Endodermal cell (in vitro differentiated cells): ENCODE data around the gene CFAP69. TPM values are rescaled to one million over a fixed set of nuclear protein-coding genes. Genes with fewer than 3 reads are reported as not detected.

ENCODE experiments used
- DNase-seq: peaks from one replicate; pipeline ENCODE4 v3.0.0-alpha.2; 2017
- H3K27ac ChIP-seq: 2 replicates; pipeline ENCODE4 v1.5.1; 2013; ENCODE audit warnings: mild to moderate bottlenecking, low read depth, low read length, moderate library complexity
- H3K27me3 ChIP-seq: 2 replicates; pipeline ENCODE4 v1.6.1; 2013; ENCODE audit warnings: mild to moderate bottlenecking, low read length, moderate library complexity; ENCODE audit not compliant: insufficient read depth, control insufficient read depth, poor library complexity, severe bottlenecking
- H3K36me3 ChIP-seq: 2 replicates; pipeline ENCODE4 v1.7.0; 2013; ENCODE audit warnings: mild to moderate bottlenecking, low read length, moderate library complexity; ENCODE audit not compliant: control insufficient read depth, insufficient read depth
- H3K4me1 ChIP-seq: one replicate; pipeline ENCODE4 v1.7.0; 2013; ENCODE audit warnings: low read length; ENCODE audit not compliant: control insufficient read depth, insufficient read depth
- H3K4me3 ChIP-seq: 2 replicates; pipeline ENCODE4 v1.5.1; 2013; ENCODE audit warnings: mild to moderate bottlenecking, low read length, moderate library complexity
- H3K9ac ChIP-seq: 2 replicates; pipeline ENCODE4 v1.6.1; 2013; ENCODE audit warnings: mild to moderate bottlenecking, low read length, moderate library complexity; ENCODE audit not compliant: poor library complexity, severe bottlenecking; ENCODE audit errors: extremely low read depth
- H3K9me3 ChIP-seq: 2 replicates; pipeline ENCODE4 v1.6.1; 2013; ENCODE audit warnings: mild to moderate bottlenecking, low read length, moderate library complexity; ENCODE audit not compliant: control insufficient read depth
- H3K27ac Mint-ChIP-seq: 2 replicates; pipeline ENCODE4 v1.8.0; 2020; ENCODE audit warnings: mixed read lengths
- H3K27me3 Mint-ChIP-seq: 2 replicates; pipeline ENCODE4 v1.8.0; 2021; ENCODE audit warnings: mild to moderate bottlenecking, mixed read lengths; ENCODE audit not compliant: insufficient read depth
- H3K36me3 Mint-ChIP-seq: 2 replicates; pipeline ENCODE4 v1.8.0; 2020; ENCODE audit warnings: low read depth, mixed read lengths
- H3K4me1 Mint-ChIP-seq: 2 replicates; pipeline ENCODE4 v1.8.0; 2020; ENCODE audit warnings: mixed read lengths
- H3K4me3 Mint-ChIP-seq: 2 replicates; pipeline ENCODE4 v1.8.0; 2020; ENCODE audit warnings: mild to moderate bottlenecking, moderate library complexity, mixed read lengths
- H3K9me3 Mint-ChIP-seq: 2 replicates; pipeline ENCODE4 v1.8.0; 2020; ENCODE audit warnings: mild to moderate bottlenecking, mixed read lengths
- CTCF ChIP-seq: fragments of 200-600 bp; sonication (generic); conservative IDR thresholded peaks from 2 replicates; pipeline ENCODE4 v1.5.0; 2021; ENCODE audit warnings: antibody characterized with exemption, mild to moderate bottlenecking
- WGBS, 2 experiments: methylation state at CpG; one replicate each; pipeline versions ENCODE4 v1.1.5 to v1.1.7; 2013; ENCODE audit warnings: missing lambda C conversion rate in 2 of 2, mixed read lengths in 1 of 2; ENCODE audit not compliant: insufficient coverage in 1 of 2, insufficient read length in 1 of 2; 5-methylcytosine and 5-hydroxymethylcytosine counted together
- total RNA-seq, 2 donors: library from RNA; stranded (reverse); fragmentation: NEBNext Ultra II Directional in 1 of 2; extraction: Animal tissue kit (Norgen Biotek cat#: 25700) in 1 of 2; gene quantifications; 2 replicates in 1 of 2; 3 replicates in 1 of 2; pipeline ENCODE4 v1.2.1, GENCODE V29; 2021

The CFAP69 gene
- total RNA-seq, 2 donors from 2014 or later: 4.9 to 6.6 TPM

- Mint-ChIP-seq H3K27me3 (peaks cover 4% of the 10 kb centered on the region), H3K27ac (no peak overlapping the region), H3K4me1 (no peaks in the 10 kb centered on the region), H3K4me3 (no peak overlapping the region), H3K9me3 (no peaks in the 10 kb centered on the region), H3K36me3 (no peaks in the 10 kb centered on the region)
- TF ChIP-seq CTCF: peak; percentile 75
- no peaks in the 10 kb centered on the region for H3K9me3 ChIP-seq
- no peak overlapping the region for H3K9ac ChIP-seq
- no peak for DNase-seq
- H3K4me1 ChIP-seq: no peaks in the 10 kb centered on the region
- no peak overlapping the region for H3K4me3 ChIP-seq
- no peaks in the 10 kb centered on the region for H3K36me3 ChIP-seq
- H3K27me3 ChIP-seq: no peaks in the 10 kb centered on the region
- H3K27ac ChIP-seq: no peak overlapping the region
Observed at GRCh38 chr7:90262438-90262837, 17.5 kb downstream of the CFAP69 start.

GRCh38 chr7:90266808-90267207 lies 21.8 kb downstream of the CFAP69 start:
- Histone ChIP-seq H3K9me3 (no peaks in the 10 kb centered on the region), H3K4me1 (no peaks in the 10 kb centered on the region), H3K36me3 (no peaks in the 10 kb centered on the region), H3K27me3 (no peaks in the 10 kb centered on the region), H3K27ac (no peak overlapping the region), H3K4me3 (no peak overlapping the region), H3K9ac (no peak overlapping the region)
- TF ChIP-seq CTCF: no peak
- no peaks in the 10 kb centered on the region for H3K9me3 Mint-ChIP-seq
- peaks cover 4% of the 10 kb centered on the region for H3K27me3 Mint-ChIP-seq
- no peak for DNase-seq
- H3K4me1 Mint-ChIP-seq: no peaks in the 10 kb centered on the region
- H3K27ac Mint-ChIP-seq: no peak overlapping the region
- H3K36me3 Mint-ChIP-seq: no peaks in the 10 kb centered on the region
- H3K4me3 Mint-ChIP-seq: no peak overlapping the region
- 88 to 91% methylated on average over 1 to 2 of the region's 3 CpGs for WGBS, 2 experiments

- TF ChIP-seq CTCF: no peak
- Histone ChIP-seq H3K4me3 (no peak overlapping the region), H3K4me1 (no peaks in the 10 kb centered on the region), H3K27ac (no peak overlapping the region), H3K27me3 (no peaks in the 10 kb centered on the region), H3K9me3 (no peaks in the 10 kb centered on the region), H3K9ac (no peak overlapping the region), H3K36me3 (no peaks in the 10 kb centered on the region)
- no peak overlapping the region for H3K4me3 Mint-ChIP-seq
- H3K27ac Mint-ChIP-seq: no peak overlapping the region
- 96 to 100% methylated on average over 2 to 5 of the region's 5 CpGs for WGBS, 2 experiments
- H3K4me1 Mint-ChIP-seq: no peaks in the 10 kb centered on the region
- peaks cover 4% of the 10 kb centered on the region for H3K27me3 Mint-ChIP-seq
- no peaks in the 10 kb centered on the region for H3K9me3 Mint-ChIP-seq
- no peaks in the 10 kb centered on the region for H3K36me3 Mint-ChIP-seq
- DNase-seq: no peak
Observed at GRCh38 chr7:90267263-90267858, 22.4 kb downstream of the CFAP69 start.
